PC-3 (cell line): ENCODE results near the gene HSPA12B. TPM values are rescaled to one million over a fixed set of nuclear protein-coding genes. Genes with fewer than 3 reads are reported as not detected.

Experiments
- ATAC-seq: fragments of 200-7000 bp; cut with Tn5 transposase; 2 replicates; pipeline ENCODE4 v1.9.1; 2020; ENCODE audit warnings: mild to moderate bottlenecking, moderate library complexity
- BruUV-seq: library from RNA; stranded (reverse); fragments of 400-500 nt; replicated peaks from 2 replicates; lab custom pipeline; 2021; lab: Mats Ljungman, UMichigan
- CTCF ChIA-PET: fragments of 300-600 bp; sonication (Branson Sonifier 250); formaldehyde crosslinking; loops from one replicate; lab custom pipeline; 2022; ENCODE audit warnings: antibody characterized with exemption; lab: Charles Lee
- POLR2A ChIA-PET: fragments of 300-600 bp; sonication (Branson Sonifier 250); formaldehyde crosslinking; loops from one replicate; lab custom pipeline; 2022; ENCODE audit warnings: antibody characterized with exemption; ENCODE audit not compliant: unreplicated experiment; lab: Charles Lee
- DNase-seq: peaks from one replicate; pipeline ENCODE4 v3.0.0-alpha.2; 2015
- H2AFZ ChIP-seq: fragments of 300-600 bp; sonication (generic); 2 replicates; pipeline ENCODE4 v1.6.0; 2016; ENCODE audit warnings: antibody characterized with exemption, low read length
- H3F3A ChIP-seq: fragments of 300-600 bp; sonication (generic); one replicate; pipeline ENCODE4 v1.6.0; 2017; ENCODE audit warnings: antibody characterized with exemption, low read length, control low read depth, mild to moderate bottlenecking; ENCODE audit not compliant: unreplicated experiment
- H3K27ac ChIP-seq: fragments of 300-600 bp; sonication (generic); 2 replicates; pipeline ENCODE4 v1.5.1; 2016; ENCODE audit warnings: mild to moderate bottlenecking, low read length
- H3K27me3 ChIP-seq: fragments of 300-600 bp; sonication (generic); 2 replicates; pipeline ENCODE4 v1.6.1; 2016; ENCODE audit warnings: low read length, mixed read lengths
- H3K36me3 ChIP-seq: fragments of 300-600 bp; sonication (generic); 2 replicates; pipeline ENCODE4 v1.6.1; 2016; ENCODE audit warnings: low read depth, mixed run types, low read length, mixed read lengths
- H3K4me1 ChIP-seq: fragments of 300-600 bp; sonication (generic); 2 replicates; pipeline ENCODE4 v1.5.1; 2016; ENCODE audit warnings: low read length; ENCODE audit not compliant: insufficient read depth
- H3K4me2 ChIP-seq: fragments of 300-600 bp; sonication (generic); 2 replicates; pipeline ENCODE4 v1.6.0; 2016; ENCODE audit warnings: low read length
- H3K4me3 ChIP-seq: fragments of 300-600 bp; sonication (generic); 2 replicates; pipeline ENCODE4 v1.5.1; 2016; ENCODE audit warnings: mild to moderate bottlenecking, low read length, mixed read lengths
- H3K79me2 ChIP-seq: fragments of 300-600 bp; sonication (generic); 2 replicates; pipeline ENCODE4 v1.6.1; 2017; ENCODE audit warnings: low read length, mixed read lengths
- H3K9ac ChIP-seq: fragments of 300-600 bp; sonication (generic); 2 replicates; pipeline ENCODE4 v1.6.0; 2016; ENCODE audit warnings: mild to moderate bottlenecking, low read length
- H3K9me2 ChIP-seq: fragments of 300-600 bp; sonication (generic); replicated peaks from 2 replicates; pipeline ENCODE4 v1.6.1; 2016; ENCODE audit warnings: mixed run types, low read length, mixed read lengths
- H3K9me3 ChIP-seq: fragments of 300-600 bp; sonication (generic); 2 replicates; pipeline ENCODE4 v1.6.1; 2016; ENCODE audit warnings: low read length, mixed read lengths
- H4K20me1 ChIP-seq: fragments of 300-600 bp; sonication (generic); 2 replicates; pipeline ENCODE4 v1.6.1; 2016; ENCODE audit warnings: low read length, mixed read lengths
- CTCF ChIP-seq: fragments of 300-600 bp; sonication (generic); conservative IDR thresholded peaks from 2 replicates; pipeline ENCODE4 v1.5.1; 2017; ENCODE audit warnings: antibody characterized with exemption, low read depth, mild to moderate bottlenecking, low read length
- EZH2 ChIP-seq: fragments of 300-600 bp; sonication (generic); IDR thresholded peaks from one replicate; pipeline ENCODE4 v1.6.1; 2017; ENCODE audit warnings: antibody characterized with exemption, mild to moderate bottlenecking, low read length; ENCODE audit not compliant: unreplicated experiment
- EZH2phosphoT487 ChIP-seq: fragments of 300-600 bp; sonication (generic); IDR thresholded peaks from 2 replicates; pipeline ENCODE4 v1.6.1; 2018; ENCODE audit warnings: mild to moderate bottlenecking, antibody characterized with exemption, low read length, borderline replicate concordance
- intact Hi-C: fragments of 100-400 bp; cut with micrococcal nuclease; formaldehyde crosslinking; loops from 2 replicates; pipeline ENCODE4 v1.9.0; 2023
- total RNA-seq: library from RNA; depleted of rRNA; stranded (reverse); fragments of >200 nt; gene quantifications from 2 replicates; pipeline ENCODE4 v1.2.3, GENCODE V29; 2014

The HSPA12B gene
- total RNA-seq, 1 experiment from 2014 or later, result not detected

GRCh38 chr20:3781153-3781910, 48.8 kb downstream of the HSPA12B start, which contains the start of gene SPEF1:
SPEF1 (minus strand) TSS chr20:3781448; CDS start chr20:3781287, 161 bp downstream.
- Histone ChIP-seq H3K79me2 (peaks cover 31% of the 10 kb centered on the region), H3K4me2 (peak within 1 kb of the TSS; percentile 90), H3K9ac (no peak within 1 kb of the TSS), H3F3A (peaks cover 12% of the 10 kb centered on the region), H3K4me1 (peaks cover 32% of the 10 kb centered on the region), H3K4me3 (peak within 1 kb of the TSS; percentile 73), H3K27ac (no peak within 1 kb of the TSS), H3K36me3 (0 out of 2 replicates have a peak, but pooled peaks cover 3% of the 10 kb centered on the region), H3K9me3 (no peaks in the 10 kb centered on the region), H2AFZ (peak within 1 kb of the TSS; percentile 69), H4K20me1 (peaks cover 28% of the 10 kb centered on the region), H3K27me3 (no peaks in the 10 kb centered on the region), H3K9me2 (no peaks in the 10 kb centered on the region)
- BruUV-seq, result no TSS peak
- peak; percentile 98 for DNase-seq
- ATAC-seq, result peak; percentile 78
- ChIA-PET CTCF (interaction anchor here (0.6 to 1.6 kb wide), 10 partner anchors 11 to 110 kb away, joined by 3 to 18 read pairs (median 4); partner anchors contain the start of gene ADISSP), POLR2A (interaction anchor here (0.6 to 1.5 kb wide), 4 partner anchors 13 to 161 kb away, joined by 3 to 10 read pairs (median 6); no protein-coding TSS in a partner anchor)
- no peak for TF ChIP-seq EZH2
- no peak for TF ChIP-seq EZH2phosphoT487
- peak; percentile 91 for TF ChIP-seq CTCF
- intact Hi-C loops, result loop anchor here (1.0 kb wide), 2 partner anchors 28 to 65 kb away; no protein-coding TSS in a partner anchor

DNA sequence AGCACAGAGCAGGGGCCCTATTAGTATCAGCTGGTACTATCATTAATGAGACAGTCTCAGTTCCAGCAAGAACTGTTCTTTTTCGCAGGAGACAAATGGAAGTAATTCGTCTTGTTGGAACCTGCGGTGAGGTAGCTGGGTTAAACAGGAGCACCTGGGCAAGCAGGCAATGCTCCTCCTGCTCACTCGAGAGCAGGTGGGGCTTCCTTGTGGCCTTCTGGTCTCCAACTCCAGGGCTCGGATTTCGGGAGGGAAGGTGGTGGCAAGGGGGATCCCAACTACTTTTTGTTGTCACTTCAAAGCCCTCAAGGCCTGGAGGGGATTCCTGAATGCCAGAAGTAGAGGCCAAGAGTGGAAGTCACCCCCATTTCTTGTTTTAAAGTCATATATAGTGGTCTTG, 50.1 kb downstream of the HSPA12B start:
- peak overlapping the region; percentile 98; the same call in 1 of the 2 replicates for H3K4me2 ChIP-seq
- H4K20me1 ChIP-seq, result peaks cover 28% of the 10 kb centered on the region
- H3K4me1 ChIP-seq, result peaks cover 32% of the 10 kb centered on the region
- peaks cover 12% of the 10 kb centered on the region for H3F3A ChIP-seq
- no peak for DNase-seq
- H3K9ac ChIP-seq, result no peak overlapping the region
- 0 out of 2 replicates have a peak, but pooled peaks cover 3% of the 10 kb centered on the region for H3K36me3 ChIP-seq
- no peak overlapping the region for H2AFZ ChIP-seq
- no peaks in the 10 kb centered on the region for H3K9me3 ChIP-seq
- H3K27ac ChIP-seq, result no peak overlapping the region
- H3K27me3 ChIP-seq, result no peaks in the 10 kb centered on the region
- H3K79me2 ChIP-seq, result peaks cover 40% of the 10 kb centered on the region
- no peak for TF ChIP-seq EZH2
- no peak for TF ChIP-seq EZH2phosphoT487
- TF ChIP-seq CTCF, result no peak
- BruUV-seq, result no TSS peak
- H3K9me2 ChIP-seq, result no peaks in the 10 kb centered on the region
- no peak for ATAC-seq
- CTCF ChIA-PET, result no interaction called here
- intact Hi-C loops, result no loop called here
- POLR2A ChIA-PET, result no interaction called here
- H3K4me3 ChIP-seq, result no peak overlapping the region
